PC-3 (cell line): ENCODE data around the gene FCN3. TPM values are rescaled to one million over a fixed set of nuclear protein-coding genes. Genes with fewer than 3 reads are reported as not detected.

ENCODE experiments used
- ATAC-seq: fragments of 200-7000 bp; cut with Tn5 transposase; 2 replicates; pipeline ENCODE4 v1.9.1; 2020; ENCODE audit warnings: mild to moderate bottlenecking, moderate library complexity
- BruUV-seq: library from RNA; stranded (reverse); fragments of 400-500 nt; replicated peaks from 2 replicates; lab custom pipeline; 2021; lab: Mats Ljungman, UMichigan
- CTCF ChIA-PET: fragments of 300-600 bp; sonication (Branson Sonifier 250); formaldehyde crosslinking; loops from one replicate; lab custom pipeline; 2022; ENCODE audit warnings: antibody characterized with exemption; lab: Charles Lee
- POLR2A ChIA-PET: fragments of 300-600 bp; sonication (Branson Sonifier 250); formaldehyde crosslinking; loops from one replicate; lab custom pipeline; 2022; ENCODE audit warnings: antibody characterized with exemption; ENCODE audit not compliant: unreplicated experiment; lab: Charles Lee
- DNase-seq: peaks from one replicate; pipeline ENCODE4 v3.0.0-alpha.2; 2015
- H2AFZ ChIP-seq: fragments of 300-600 bp; sonication (generic); 2 replicates; pipeline ENCODE4 v1.6.0; 2016; ENCODE audit warnings: antibody characterized with exemption, low read length
- H3F3A ChIP-seq: fragments of 300-600 bp; sonication (generic); one replicate; pipeline ENCODE4 v1.6.0; 2017; ENCODE audit warnings: antibody characterized with exemption, low read length, control low read depth, mild to moderate bottlenecking; ENCODE audit not compliant: unreplicated experiment
- H3K27ac ChIP-seq: fragments of 300-600 bp; sonication (generic); 2 replicates; pipeline ENCODE4 v1.5.1; 2016; ENCODE audit warnings: mild to moderate bottlenecking, low read length
- H3K27me3 ChIP-seq: fragments of 300-600 bp; sonication (generic); 2 replicates; pipeline ENCODE4 v1.6.1; 2016; ENCODE audit warnings: low read length, mixed read lengths
- H3K36me3 ChIP-seq: fragments of 300-600 bp; sonication (generic); 2 replicates; pipeline ENCODE4 v1.6.1; 2016; ENCODE audit warnings: low read depth, mixed run types, low read length, mixed read lengths
- H3K4me1 ChIP-seq: fragments of 300-600 bp; sonication (generic); 2 replicates; pipeline ENCODE4 v1.5.1; 2016; ENCODE audit warnings: low read length; ENCODE audit not compliant: insufficient read depth
- H3K4me2 ChIP-seq: fragments of 300-600 bp; sonication (generic); 2 replicates; pipeline ENCODE4 v1.6.0; 2016; ENCODE audit warnings: low read length
- H3K4me3 ChIP-seq: fragments of 300-600 bp; sonication (generic); 2 replicates; pipeline ENCODE4 v1.5.1; 2016; ENCODE audit warnings: mild to moderate bottlenecking, low read length, mixed read lengths
- H3K79me2 ChIP-seq: fragments of 300-600 bp; sonication (generic); 2 replicates; pipeline ENCODE4 v1.6.1; 2017; ENCODE audit warnings: low read length, mixed read lengths
- H3K9ac ChIP-seq: fragments of 300-600 bp; sonication (generic); 2 replicates; pipeline ENCODE4 v1.6.0; 2016; ENCODE audit warnings: mild to moderate bottlenecking, low read length
- H3K9me2 ChIP-seq: fragments of 300-600 bp; sonication (generic); replicated peaks from 2 replicates; pipeline ENCODE4 v1.6.1; 2016; ENCODE audit warnings: mixed run types, low read length, mixed read lengths
- H3K9me3 ChIP-seq: fragments of 300-600 bp; sonication (generic); 2 replicates; pipeline ENCODE4 v1.6.1; 2016; ENCODE audit warnings: low read length, mixed read lengths
- H4K20me1 ChIP-seq: fragments of 300-600 bp; sonication (generic); 2 replicates; pipeline ENCODE4 v1.6.1; 2016; ENCODE audit warnings: low read length, mixed read lengths
- EZH2 ChIP-seq: fragments of 300-600 bp; sonication (generic); IDR thresholded peaks from one replicate; pipeline ENCODE4 v1.6.1; 2017; ENCODE audit warnings: antibody characterized with exemption, mild to moderate bottlenecking, low read length; ENCODE audit not compliant: unreplicated experiment
- EZH2phosphoT487 ChIP-seq: fragments of 300-600 bp; sonication (generic); IDR thresholded peaks from 2 replicates; pipeline ENCODE4 v1.6.1; 2018; ENCODE audit warnings: mild to moderate bottlenecking, antibody characterized with exemption, low read length, borderline replicate concordance
- intact Hi-C: fragments of 100-400 bp; cut with micrococcal nuclease; formaldehyde crosslinking; loops from 2 replicates; pipeline ENCODE4 v1.9.0; 2023
- total RNA-seq: library from RNA; depleted of rRNA; stranded (reverse); fragments of >200 nt; gene quantifications from 2 replicates; pipeline ENCODE4 v1.2.3, GENCODE V29; 2014
- TF ChIP-seq, protein P1 (sequence below): fragments of 300-600 bp; sonication (generic); conservative IDR thresholded peaks from 2 replicates; pipeline ENCODE4 v1.5.1; 2017; ENCODE audit warnings: antibody characterized with exemption, low read depth, mild to moderate bottlenecking, low read length

The FCN3 gene
- total RNA-seq, 1 experiment from 2014 or later = not detected

DNA sequence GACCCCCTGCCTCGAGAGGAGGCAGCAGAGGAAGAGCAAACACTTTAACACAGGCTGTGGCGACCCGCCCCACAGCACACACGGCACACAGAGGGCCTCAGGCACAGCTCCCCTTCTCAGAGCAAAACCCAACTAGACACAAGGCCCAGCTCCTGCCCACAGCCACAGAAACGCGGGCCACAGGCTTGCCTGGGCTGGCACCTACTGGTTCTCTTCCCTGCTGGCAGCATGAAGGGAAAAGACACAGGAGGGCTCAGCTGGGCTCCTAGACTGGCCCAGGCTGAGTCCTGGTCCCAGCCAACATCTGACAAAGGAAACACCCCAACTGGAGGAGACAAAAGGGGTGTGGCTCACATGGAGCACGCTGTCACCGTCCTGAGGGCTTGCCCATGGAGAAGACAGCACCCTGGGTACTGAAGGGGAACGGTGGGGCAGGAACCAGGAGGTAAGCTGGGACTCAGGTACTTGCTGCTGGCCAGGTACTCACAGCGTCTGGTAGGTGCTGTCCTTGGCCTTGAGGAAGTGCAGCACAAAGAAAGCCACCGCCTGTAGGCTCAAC, 5.0 kb upstream of the FCN3 start:
- Histone ChIP-seq H2AFZ (no peak overlapping the region), H3K4me1 (no peaks in the 10 kb centered on the region), H3K36me3 (no peaks in the 10 kb centered on the region), H3K9me2 (no peaks in the 10 kb centered on the region), H3K27ac (no peak overlapping the region), H3K9ac (no peak overlapping the region), H3K9me3 (no peaks in the 10 kb centered on the region), H3K4me3 (no peak overlapping the region), H3F3A (no peaks in the 10 kb centered on the region), H3K4me2 (no peak overlapping the region), H4K20me1 (no peaks in the 10 kb centered on the region), H3K27me3 (no peaks in the 10 kb centered on the region), H3K79me2 (no peaks in the 10 kb centered on the region)
- intact Hi-C loops = no loop called here
- TF ChIP-seq, protein P1, sequence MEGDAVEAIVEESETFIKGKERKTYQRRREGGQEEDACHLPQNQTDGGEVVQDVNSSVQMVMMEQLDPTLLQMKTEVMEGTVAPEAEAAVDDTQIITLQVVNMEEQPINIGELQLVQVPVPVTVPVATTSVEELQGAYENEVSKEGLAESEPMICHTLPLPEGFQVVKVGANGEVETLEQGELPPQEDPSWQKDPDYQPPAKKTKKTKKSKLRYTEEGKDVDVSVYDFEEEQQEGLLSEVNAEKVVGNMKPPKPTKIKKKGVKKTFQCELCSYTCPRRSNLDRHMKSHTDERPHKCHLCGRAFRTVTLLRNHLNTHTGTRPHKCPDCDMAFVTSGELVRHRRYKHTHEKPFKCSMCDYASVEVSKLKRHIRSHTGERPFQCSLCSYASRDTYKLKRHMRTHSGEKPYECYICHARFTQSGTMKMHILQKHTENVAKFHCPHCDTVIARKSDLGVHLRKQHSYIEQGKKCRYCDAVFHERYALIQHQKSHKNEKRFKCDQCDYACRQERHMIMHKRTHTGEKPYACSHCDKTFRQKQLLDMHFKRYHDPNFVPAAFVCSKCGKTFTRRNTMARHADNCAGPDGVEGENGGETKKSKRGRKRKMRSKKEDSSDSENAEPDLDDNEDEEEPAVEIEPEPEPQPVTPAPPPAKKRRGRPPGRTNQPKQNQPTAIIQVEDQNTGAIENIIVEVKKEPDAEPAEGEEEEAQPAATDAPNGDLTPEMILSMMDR = no peak
- TF ChIP-seq EZH2 = no peak
- TF ChIP-seq EZH2phosphoT487 = no peak
- DNase-seq (no peak), ATAC-seq (no peak)
- POLR2A ChIA-PET = no interaction called here
- no TSS peak for BruUV-seq
- CTCF ChIA-PET = no interaction called here

DNA sequence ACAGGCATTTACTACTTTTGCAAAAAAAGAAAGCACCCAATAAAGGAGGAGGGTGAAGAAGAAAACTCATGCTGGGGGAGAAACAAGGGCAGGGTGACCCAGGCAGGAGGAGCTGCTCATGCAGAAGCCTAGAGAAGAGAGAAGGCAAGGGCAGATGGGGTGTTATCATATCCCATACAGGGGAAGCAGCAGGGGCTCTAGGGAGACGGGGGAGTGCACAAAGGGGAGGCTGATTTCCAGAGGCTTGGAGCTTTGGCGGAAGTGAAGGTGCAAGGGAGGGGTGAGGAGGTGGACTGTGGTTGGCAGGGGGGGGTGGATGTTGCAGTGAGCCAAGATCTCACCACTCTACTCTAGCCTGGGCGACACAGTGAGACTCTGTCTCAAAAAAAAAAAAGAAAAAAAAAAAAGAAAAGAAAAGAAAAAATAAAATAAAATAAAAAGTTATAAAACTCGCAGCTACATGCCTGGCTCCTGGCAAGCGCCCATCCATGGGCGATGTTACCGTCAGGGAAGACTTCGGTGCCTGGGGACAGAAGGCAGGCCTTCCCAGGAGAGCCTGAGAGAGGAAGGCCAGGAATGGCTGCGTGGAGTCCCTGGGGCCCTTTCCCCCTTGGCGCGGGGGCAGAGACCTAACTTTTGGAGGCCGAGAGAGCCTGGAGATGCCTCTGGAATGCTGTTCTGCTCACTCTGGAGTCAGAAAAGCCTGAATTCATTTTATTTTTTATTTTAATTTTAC, 3.3 kb upstream of the FCN3 start:
- Histone ChIP-seq H3K27ac (no peak overlapping the region), H3K27me3 (no peaks in the 10 kb centered on the region), H3K9ac (no peak overlapping the region), H3K4me3 (no peak overlapping the region), H3K9me2 (no peaks in the 10 kb centered on the region), H3F3A (no peaks in the 10 kb centered on the region), H4K20me1 (no peaks in the 10 kb centered on the region), H2AFZ (no peak overlapping the region), H3K79me2 (no peaks in the 10 kb centered on the region), H3K4me2 (no peak overlapping the region), H3K9me3 (no peaks in the 10 kb centered on the region), H3K36me3 (no peaks in the 10 kb centered on the region), H3K4me1 (no peaks in the 10 kb centered on the region)
- ATAC-seq (no peak), DNase-seq (no peak)
- no TSS peak for BruUV-seq
- ChIA-PET POLR2A (no interaction called here), CTCF (no interaction called here)
- intact Hi-C loops = no loop called here
- TF ChIP-seq EZH2 (no peak), EZH2phosphoT487 (no peak)
- TF ChIP-seq, protein P1 = no peak
